AG20443 (cell line): ENCODE measurements around the gene CD1E.
"Not testable (repeated sequence)": the region's sequence is repeated elsewhere in the genome, so short reads cannot be mapped to it uniquely, and the experiment has no call there.

ENCODE experiments used
- DNase-seq: peaks from one replicate; pipeline ENCODE4 v3.0.0; 2012; ENCODE audit warnings: low spot score, mixed read lengths

The CD1E gene

GRCh38 chr1:158362941-158363340, 9.2 kb downstream of the CD1E start:
- no peak for DNase-seq

- no peak for DNase-seq
These were observed 13.1 kb downstream of the CD1E start for GRCh38 chr1:158366783-158367182.

GRCh38 chr1:158371188-158371953, 17.7 kb downstream of the CD1E start:
- DNase-seq: no peak

GRCh38 chr1:158374101-158374500, 20.4 kb downstream of the CD1E start:
- DNase-seq: not testable (repeated sequence)

GRCh38 chr1:158374860-158375259, 21.2 kb downstream of the CD1E start:
- no peak for DNase-seq

- DNase-seq: no peak
These were observed 36.6 kb downstream of the CD1E start for GRCh38 chr1:158390331-158390730.

GRCh38 chr1:158391099-158391498, 37.4 kb downstream of the CD1E start:
- no peak for DNase-seq

GRCh38 chr1:158393476-158393875, 39.8 kb downstream of the CD1E start:
- DNase-seq: no peak

- DNase-seq: no peak
These were observed 43.0 kb downstream of the CD1E start for GRCh38 chr1:158396646-158397045.

GRCh38 chr1:158398818-158399514, 45.3 kb downstream of the CD1E start, which contains the start of gene OR10T2:
OR10T2 (minus strand) TSS chr1:158399466; CDS start chr1:158399466, 0 bp downstream.
- no peak for DNase-seq

- no peak for DNase-seq
These were observed 47.2 kb downstream of the CD1E start for GRCh38 chr1:158400871-158401270.

GRCh38 chr1:158407092-158407491, 53.4 kb downstream of the CD1E start:
- DNase-seq: no peak
